Fibroblast of the aortic adventitia (primary cell): ENCODE results near the gene RTN4. TPM values are rescaled to one million over a fixed set of nuclear protein-coding genes. Genes with fewer than 3 reads are reported as not detected.

Source experiments
- DNase-seq: peaks from one replicate; pipeline ENCODE4 v3.0.0-alpha.2; 2010; ENCODE audit warnings: low read depth
- H3K4me3 ChIP-seq: 2 replicates; pipeline ENCODE4 v1.5.1; 2011; ENCODE audit warnings: low read depth, mild to moderate bottlenecking, control low read depth, low read length, moderate library complexity
- CTCF ChIP-seq: IDR thresholded peaks from 2 replicates; pipeline ENCODE4 v1.5.1; 2011; ENCODE audit warnings: mild to moderate bottlenecking, low read length, control low read depth, inconsistent platforms; ENCODE audit not compliant: insufficient read depth
- total RNA-seq: library from RNA; depleted of rRNA; stranded (reverse); fragments of >200 nt; gene quantifications from 2 replicates; pipeline ENCODE4 v1.2.3, GENCODE V29; 2012; ENCODE audit warnings: low replicate concordance

RTN4 gene
- total RNA-seq, 1 donor: 357 TPM

GRCh38 chr2:55010915-55011314 is 39.3 kb downstream of the RTN4 start:
- DNase-seq: no peak
- H3K4me3 ChIP-seq: no peak overlapping the region
- TF ChIP-seq CTCF: no peak

DNA sequence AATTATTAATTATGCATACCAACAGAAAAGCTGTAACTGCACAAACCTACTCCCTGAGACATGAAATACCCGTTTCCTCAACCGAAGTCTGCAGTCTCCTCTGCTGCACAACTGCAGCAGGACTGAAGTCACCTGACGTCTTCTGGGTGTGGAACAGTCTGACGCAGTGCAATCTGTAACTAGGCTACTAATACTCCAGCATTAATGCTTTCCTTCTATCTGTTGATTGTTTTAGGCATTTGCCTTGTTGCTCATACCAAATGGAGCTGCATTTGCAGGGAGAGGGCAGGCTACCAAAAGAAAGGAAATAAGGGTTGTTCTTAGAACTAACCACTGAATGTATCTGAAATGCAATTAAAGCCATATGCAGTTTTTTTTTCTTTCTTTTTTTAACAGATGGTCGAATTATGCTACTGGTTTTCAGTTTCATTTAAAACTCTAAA is 40.1 kb downstream of the RTN4 start:
- no peak for TF ChIP-seq CTCF
- DNase-seq: peak; percentile 64
- H3K4me3 ChIP-seq: peak overlapping the region; percentile 50

DNA sequence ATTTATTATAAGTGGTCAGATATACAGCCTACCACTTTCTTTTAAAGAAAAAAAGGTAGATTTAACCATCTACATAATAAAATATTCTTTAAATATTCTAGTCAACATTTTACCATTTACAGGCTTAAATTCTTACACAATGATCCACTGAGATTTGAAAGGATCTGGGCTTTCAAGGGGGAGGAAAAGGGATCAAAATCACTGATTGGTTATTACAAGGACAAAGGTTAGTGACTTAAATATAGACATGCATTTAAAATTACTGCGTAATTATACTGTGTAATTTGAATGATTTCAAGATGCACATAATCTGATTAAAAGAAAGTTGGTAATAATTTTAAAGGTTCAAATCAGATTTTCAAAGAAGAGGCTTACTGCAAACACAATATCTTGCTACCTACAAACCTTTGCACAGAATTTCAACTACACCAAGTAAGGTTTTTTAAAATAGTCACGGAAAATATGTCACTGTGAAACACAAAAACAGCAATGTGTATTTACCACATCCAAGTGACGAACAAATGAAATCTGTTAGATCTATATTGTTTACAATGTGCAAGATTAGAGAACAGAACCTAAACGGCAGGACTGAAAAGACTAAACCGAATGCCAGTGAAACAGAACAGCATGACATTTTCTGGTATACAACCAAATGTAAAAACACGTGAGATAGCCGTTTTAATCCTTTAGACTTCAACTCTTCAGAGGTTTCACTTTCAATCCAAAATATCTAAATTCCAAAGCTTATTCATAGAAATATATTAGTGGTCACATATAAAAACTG is 40.8 kb downstream of the RTN4 start:
- H3K4me3 ChIP-seq: peak overlapping the region; percentile 50
- TF ChIP-seq CTCF: no peak
- peak; percentile 27 for DNase-seq

GRCh38 chr2:55006306-55006705 is 43.9 kb downstream of the RTN4 start:
- H3K4me3 ChIP-seq: no peak overlapping the region

GRCh38 chr2:55003706-55004639 is 46.3 kb downstream of the RTN4 start:
- no peak for TF ChIP-seq CTCF
- no peak for DNase-seq
- no peak overlapping the region for H3K4me3 ChIP-seq

More at GRCh38 chr2:55006306-55006705, 43.9 kb downstream of the RTN4 start:
- TF ChIP-seq CTCF: no peak
- DNase-seq: no peak

GRCh38 chr2:55001716-55002115 is 48.5 kb downstream of the RTN4 start:
- no peak for TF ChIP-seq CTCF
- no peak overlapping the region for H3K4me3 ChIP-seq
- DNase-seq: no peak
